ENCODE results near the gene RRM2.

RRM2 gene

DNA sequence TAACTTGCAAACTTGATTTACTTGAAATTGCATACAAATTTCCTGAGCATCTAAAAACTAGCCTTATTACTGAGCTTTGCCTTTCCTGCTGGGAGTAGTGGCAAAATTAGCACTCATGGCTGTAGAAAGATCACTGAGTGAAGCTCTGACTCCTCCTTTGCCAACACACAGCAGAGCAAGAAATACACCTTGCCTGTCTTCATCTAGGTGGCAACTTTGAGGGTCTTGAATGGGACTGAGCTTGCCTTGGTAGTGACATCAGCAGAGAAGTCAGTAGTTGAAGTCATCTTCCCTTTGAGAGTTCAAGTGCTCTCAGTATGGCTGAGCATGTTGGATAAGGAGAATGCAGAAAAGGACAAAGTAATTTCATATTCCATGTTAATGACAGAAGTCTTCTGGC lies 5.9 kb downstream of the RRM2 start:
- Histone ChIP-seq H3K36me3 (ENCODE audit: control insufficient read depth, insufficient read depth, low read length) (no peaks in the 10 kb centered on the region), H3K27ac (ENCODE audit: insufficient read depth, low read length, poor library complexity, severe bottlenecking) (no peak overlapping the region), H3K4me1 (ENCODE audit: control insufficient read depth, insufficient read depth, low read length, poor library complexity, severe bottlenecking) (peaks cover 7% of the 10 kb centered on the region)

DNA sequence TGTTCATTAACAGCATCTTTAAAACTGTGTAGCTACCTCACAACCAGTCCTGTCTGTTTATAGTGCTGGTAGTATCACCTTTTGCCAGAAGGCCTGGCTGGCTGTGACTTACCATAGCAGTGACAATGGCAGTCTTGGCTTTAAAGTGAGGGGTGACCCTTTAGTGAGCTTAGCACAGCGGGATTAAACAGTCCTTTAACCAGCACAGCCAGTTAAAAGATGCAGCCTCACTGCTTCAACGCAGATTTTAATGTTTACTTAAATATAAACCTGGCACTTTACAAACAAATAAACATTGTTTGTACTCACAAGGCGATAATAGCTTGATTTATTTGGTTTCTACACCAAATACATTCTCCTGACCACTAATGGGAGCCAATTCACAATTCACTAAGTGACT lies 7.0 kb downstream of the RRM2 start:
- H3K36me3 ChIP-seq (ENCODE audit: control insufficient read depth, insufficient read depth, low read length): no peaks in the 10 kb centered on the region

More for the DNA sequence above, 5.9 kb downstream of the RRM2 start:
- DNase-seq: no peak
- Histone ChIP-seq H3K4me3 (ENCODE audit: insufficient read depth, low read depth, low read length, poor library complexity, severe bottlenecking) (no peak overlapping the region), H3K9me3 (ENCODE audit: control insufficient read depth, low read length) (no peaks in the 10 kb centered on the region), H3K27me3 (replicated peaks; ENCODE audit: control insufficient read depth, insufficient read depth, low read length, poor library complexity, severe bottlenecking) (peaks cover 5% of the 10 kb centered on the region)

DNA sequence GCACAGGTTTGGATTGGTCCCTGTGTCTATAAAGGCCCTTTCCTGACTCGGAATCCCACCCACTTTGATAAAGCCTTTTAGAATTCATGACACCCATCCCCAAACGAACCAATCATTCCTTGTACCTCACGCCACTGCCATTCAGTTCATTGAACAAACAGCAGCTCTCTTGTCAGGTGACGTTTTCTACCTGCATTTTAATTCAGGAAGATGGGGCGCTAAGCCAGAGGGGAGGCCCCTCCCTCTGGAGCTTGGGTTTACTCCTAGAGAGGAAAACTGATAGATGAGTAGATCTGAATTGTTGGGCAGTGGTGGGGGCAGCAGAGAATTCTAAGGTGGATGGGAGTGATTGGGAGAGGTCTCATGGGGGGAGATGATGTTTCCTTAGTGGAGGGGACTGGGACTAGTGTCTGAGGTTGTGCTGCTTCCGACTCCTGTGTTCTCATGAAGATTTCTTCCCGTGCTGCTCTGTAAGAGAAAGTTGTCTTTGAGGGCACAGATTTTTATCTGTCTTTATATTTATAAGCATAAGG lies 9.6 kb downstream of the RRM2 start:
- Histone ChIP-seq H3K27ac (ENCODE audit: insufficient read depth, low read length, poor library complexity, severe bottlenecking) (no peak overlapping the region), H3K9me3 (ENCODE audit: control insufficient read depth, low read length) (no peaks in the 10 kb centered on the region), H3K4me3 (ENCODE audit: insufficient read depth, low read depth, low read length, poor library complexity, severe bottlenecking) (no peak overlapping the region), H3K36me3 (ENCODE audit: control insufficient read depth, insufficient read depth, low read length) (no peaks in the 10 kb centered on the region), H3K27me3 (replicated peaks; ENCODE audit: control insufficient read depth, insufficient read depth, low read length, poor library complexity, severe bottlenecking) (no peaks in the 10 kb centered on the region), H3K4me1 (ENCODE audit: control insufficient read depth, insufficient read depth, low read length, poor library complexity, severe bottlenecking) (no peaks in the 10 kb centered on the region)
- DNase-seq: no peak

More for the DNA sequence above, 7.0 kb downstream of the RRM2 start:
- Histone ChIP-seq H3K4me1 (ENCODE audit: control insufficient read depth, insufficient read depth, low read length, poor library complexity, severe bottlenecking) (no peaks in the 10 kb centered on the region), H3K27ac (ENCODE audit: insufficient read depth, low read length, poor library complexity, severe bottlenecking) (no peak overlapping the region), H3K9me3 (ENCODE audit: control insufficient read depth, low read length) (no peaks in the 10 kb centered on the region), H3K27me3 (replicated peaks; ENCODE audit: control insufficient read depth, insufficient read depth, low read length, poor library complexity, severe bottlenecking) (no peaks in the 10 kb centered on the region), H3K4me3 (ENCODE audit: insufficient read depth, low read depth, low read length, poor library complexity, severe bottlenecking) (no peak overlapping the region)
- DNase-seq: no peak

DNA sequence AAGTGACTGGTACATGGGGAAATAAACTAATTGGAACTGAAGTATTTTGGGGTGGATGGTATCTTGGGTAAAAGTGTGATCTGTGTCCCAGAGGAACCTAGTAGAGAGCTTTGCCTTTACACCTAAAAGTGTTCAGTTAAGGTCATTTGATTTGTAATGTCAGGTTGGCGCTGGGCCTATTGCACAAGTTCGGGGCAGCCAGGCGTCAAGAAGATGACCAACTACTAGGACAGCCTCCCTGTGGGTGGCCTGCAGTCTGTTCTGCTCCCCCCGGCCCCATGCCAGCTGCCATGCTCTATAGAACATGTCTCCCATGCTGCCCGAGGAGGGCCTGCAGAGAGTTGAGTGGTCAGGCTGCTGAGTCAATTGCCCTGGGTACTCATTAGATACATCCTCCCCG lies 10.1 kb downstream of the RRM2 start:
- DNase-seq: no peak
- Histone ChIP-seq H3K27ac (ENCODE audit: insufficient read depth, low read length, poor library complexity, severe bottlenecking) (no peak overlapping the region), H3K4me1 (ENCODE audit: control insufficient read depth, insufficient read depth, low read length, poor library complexity, severe bottlenecking) (no peaks in the 10 kb centered on the region), H3K9me3 (ENCODE audit: control insufficient read depth, low read length) (no peaks in the 10 kb centered on the region), H3K36me3 (ENCODE audit: control insufficient read depth, insufficient read depth, low read length) (no peaks in the 10 kb centered on the region), H3K27me3 (replicated peaks; ENCODE audit: control insufficient read depth, insufficient read depth, low read length, poor library complexity, severe bottlenecking) (no peaks in the 10 kb centered on the region), H3K4me3 (ENCODE audit: insufficient read depth, low read depth, low read length, poor library complexity, severe bottlenecking) (no peak overlapping the region)

DNA sequence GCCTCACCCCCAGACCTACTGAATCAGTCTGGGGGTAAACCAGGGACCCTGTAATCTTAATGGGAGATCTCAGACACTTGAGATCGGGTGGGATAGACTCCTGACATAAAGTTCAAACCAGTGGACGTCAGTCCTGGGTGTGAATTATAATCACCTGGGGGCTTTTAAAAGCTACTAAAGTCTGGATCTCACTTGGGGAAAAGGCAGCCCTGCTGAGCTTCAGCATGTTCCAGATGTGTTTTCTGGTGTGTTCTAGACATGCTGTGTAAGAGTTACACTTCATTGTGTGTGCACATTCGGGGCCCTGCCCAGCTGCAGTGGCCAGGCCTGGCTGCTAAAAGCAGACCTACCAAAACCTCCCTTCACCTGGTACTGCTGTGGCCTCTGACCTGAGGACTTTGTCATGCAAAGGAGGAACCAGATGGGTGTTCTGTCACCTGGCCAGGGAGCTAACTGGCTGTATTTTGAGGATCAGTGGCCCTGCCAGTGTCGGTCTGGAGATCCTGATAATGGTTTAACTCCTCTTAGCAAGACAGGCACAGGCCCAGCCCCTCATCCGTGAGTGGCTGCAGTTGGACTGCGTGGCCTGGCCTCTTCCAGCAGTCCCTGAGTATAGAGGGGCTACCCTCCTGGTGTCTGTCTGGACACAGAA lies 10.6 kb downstream of the RRM2 start:
- Histone ChIP-seq H3K4me3 (ENCODE audit: insufficient read depth, low read depth, low read length, poor library complexity, severe bottlenecking) (no peak overlapping the region), H3K4me1 (ENCODE audit: control insufficient read depth, insufficient read depth, low read length, poor library complexity, severe bottlenecking) (no peaks in the 10 kb centered on the region), H3K36me3 (ENCODE audit: control insufficient read depth, insufficient read depth, low read length) (no peaks in the 10 kb centered on the region), H3K9me3 (ENCODE audit: control insufficient read depth, low read length) (no peaks in the 10 kb centered on the region), H3K27me3 (replicated peaks; ENCODE audit: control insufficient read depth, insufficient read depth, low read length, poor library complexity, severe bottlenecking) (no peaks in the 10 kb centered on the region), H3K27ac (ENCODE audit: insufficient read depth, low read length, poor library complexity, severe bottlenecking) (no peak overlapping the region)
- no peak for DNase-seq

DNA sequence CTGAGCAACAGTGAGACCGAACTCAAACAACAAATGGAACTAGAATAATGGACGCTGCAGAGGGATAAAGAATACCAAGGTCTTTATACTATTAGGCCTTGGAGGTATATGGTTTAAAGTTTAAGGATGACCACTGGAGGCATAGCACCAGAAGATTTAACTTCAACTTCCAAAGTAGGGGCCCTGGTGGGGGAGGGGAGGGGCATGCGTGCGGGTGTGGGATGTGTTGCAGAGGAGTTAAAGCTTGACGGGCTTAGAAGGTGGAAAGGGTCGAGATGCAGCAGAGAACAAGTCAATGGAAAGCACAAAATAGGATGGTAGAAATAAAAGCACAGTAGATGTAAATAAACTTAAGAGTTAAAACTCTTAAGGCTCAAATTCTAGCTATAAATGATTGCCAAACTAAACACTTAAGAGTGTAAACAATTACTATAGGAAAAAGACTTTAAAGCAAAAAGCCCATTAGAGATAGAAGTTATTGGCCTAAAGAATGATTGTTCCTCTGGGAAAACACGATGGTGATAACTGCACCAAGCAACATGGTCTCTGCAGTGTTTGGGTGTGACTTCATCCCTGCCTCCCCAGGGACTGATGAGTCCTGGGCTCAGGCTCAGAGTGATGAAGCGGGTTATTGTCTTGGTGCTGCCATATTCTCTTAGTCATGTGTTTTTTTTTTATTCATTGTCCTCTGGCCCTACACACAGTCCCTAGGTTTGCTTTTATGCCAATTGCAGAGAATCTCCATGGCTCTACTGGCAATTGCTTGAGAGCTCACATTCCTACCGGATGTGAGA lies 13.0 kb downstream of the RRM2 start:
- Histone ChIP-seq H3K27ac (ENCODE audit: insufficient read depth, low read length, poor library complexity, severe bottlenecking) (no peak overlapping the region), H3K4me3 (ENCODE audit: insufficient read depth, low read depth, low read length, poor library complexity, severe bottlenecking) (no peak overlapping the region), H3K4me1 (ENCODE audit: control insufficient read depth, insufficient read depth, low read length, poor library complexity, severe bottlenecking) (no peaks in the 10 kb centered on the region), H3K36me3 (ENCODE audit: control insufficient read depth, insufficient read depth, low read length) (no peaks in the 10 kb centered on the region), H3K9me3 (ENCODE audit: control insufficient read depth, low read length) (no peaks in the 10 kb centered on the region), H3K27me3 (replicated peaks; ENCODE audit: control insufficient read depth, insufficient read depth, low read length, poor library complexity, severe bottlenecking) (no peaks in the 10 kb centered on the region)
- no peak for DNase-seq

DNA sequence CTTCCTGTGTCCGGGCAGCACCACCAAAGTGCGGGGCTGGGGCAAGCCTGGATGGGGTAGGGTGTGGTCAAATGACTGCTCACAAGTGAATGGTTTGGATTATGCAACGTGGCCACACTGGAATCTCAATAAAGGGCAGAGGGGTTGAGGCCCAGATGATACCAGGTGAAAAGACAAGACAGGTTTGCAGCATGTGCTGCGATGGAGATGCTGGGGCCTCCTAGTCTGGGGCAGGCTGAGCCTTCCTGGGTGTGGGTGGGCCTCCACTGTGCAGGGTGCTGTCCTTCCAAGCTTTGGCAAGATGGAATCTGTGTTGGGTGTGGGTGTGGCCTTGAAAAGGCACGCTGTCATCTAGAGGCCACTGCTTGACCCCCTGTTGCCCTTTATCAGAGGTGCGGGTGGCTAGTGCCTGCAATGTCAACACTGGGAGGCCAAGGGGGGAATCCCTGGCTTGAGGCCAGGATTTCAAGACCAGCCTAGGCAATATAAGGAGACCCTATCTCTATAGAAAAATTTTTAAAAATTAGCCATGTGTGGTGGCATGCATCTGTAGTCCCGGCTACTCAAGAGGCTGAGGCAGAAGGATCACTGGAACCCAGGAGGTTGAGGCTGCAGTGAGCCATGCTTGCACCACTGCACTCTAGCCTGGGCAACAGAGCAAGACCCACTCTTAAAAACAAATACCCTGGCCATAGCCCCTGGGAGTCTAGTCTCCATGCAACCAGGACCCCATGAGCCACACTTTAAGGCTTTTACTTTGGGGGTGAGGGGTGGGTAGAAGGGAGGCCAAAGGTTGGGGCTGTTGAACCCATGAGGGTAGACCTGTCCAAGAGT lies 13.8 kb downstream of the RRM2 start:
- Histone ChIP-seq H3K4me3 (ENCODE audit: insufficient read depth, low read depth, low read length, poor library complexity, severe bottlenecking) (no peak overlapping the region), H3K27ac (ENCODE audit: insufficient read depth, low read length, poor library complexity, severe bottlenecking) (no peak overlapping the region), H3K27me3 (replicated peaks; ENCODE audit: control insufficient read depth, insufficient read depth, low read length, poor library complexity, severe bottlenecking) (no peaks in the 10 kb centered on the region), H3K9me3 (ENCODE audit: control insufficient read depth, low read length) (no peaks in the 10 kb centered on the region), H3K4me1 (ENCODE audit: control insufficient read depth, insufficient read depth, low read length, poor library complexity, severe bottlenecking) (peaks cover 1% of the 10 kb centered on the region), H3K36me3 (ENCODE audit: control insufficient read depth, insufficient read depth, low read length) (no peaks in the 10 kb centered on the region)
- no peak for DNase-seq

DNA sequence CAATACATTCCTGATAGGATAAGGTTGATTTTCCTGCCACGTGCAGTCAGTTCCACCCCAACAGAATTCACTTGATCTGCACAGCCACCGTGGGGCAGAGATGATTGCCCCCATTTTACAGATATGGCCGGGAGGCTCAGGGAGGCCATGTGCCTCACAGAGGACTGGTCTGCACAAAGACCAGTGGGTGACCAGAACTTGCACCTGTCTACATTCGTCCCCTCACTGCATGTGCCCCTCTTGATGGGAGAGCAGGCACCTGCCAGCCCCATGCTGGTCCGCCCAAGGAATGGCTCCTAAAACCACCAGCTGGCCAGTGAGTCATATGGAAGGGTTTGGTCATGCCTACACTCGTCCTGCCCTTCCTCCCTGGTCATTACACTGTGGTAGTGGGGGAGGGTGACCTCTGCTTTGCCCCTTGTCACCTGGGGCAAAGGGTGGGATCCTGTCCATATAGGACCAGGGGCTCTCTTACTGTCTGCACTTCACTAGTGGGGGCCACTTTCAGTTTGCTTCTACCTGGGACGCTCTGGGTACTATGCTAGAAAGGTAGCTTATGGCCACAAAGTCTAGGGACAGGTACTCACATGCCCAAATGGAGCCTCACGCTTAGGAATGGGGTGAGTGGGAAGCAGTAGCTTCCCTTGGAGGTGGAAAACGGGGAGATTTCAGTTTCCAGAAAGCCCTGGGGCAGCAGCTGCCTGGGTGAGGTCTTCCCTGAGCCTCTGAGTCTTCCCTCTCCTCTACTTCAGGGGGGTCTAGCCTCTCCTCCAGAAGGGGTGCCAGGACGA lies 14.7 kb downstream of the RRM2 start:
- DNase-seq: no peak
- Histone ChIP-seq H3K4me3 (ENCODE audit: insufficient read depth, low read depth, low read length, poor library complexity, severe bottlenecking) (no peak overlapping the region), H3K9me3 (ENCODE audit: control insufficient read depth, low read length) (no peaks in the 10 kb centered on the region), H3K4me1 (ENCODE audit: control insufficient read depth, insufficient read depth, low read length, poor library complexity, severe bottlenecking) (peaks cover 10% of the 10 kb centered on the region), H3K27ac (ENCODE audit: insufficient read depth, low read length, poor library complexity, severe bottlenecking) (no peak overlapping the region), H3K36me3 (ENCODE audit: control insufficient read depth, insufficient read depth, low read length) (no peaks in the 10 kb centered on the region), H3K27me3 (replicated peaks; ENCODE audit: control insufficient read depth, insufficient read depth, low read length, poor library complexity, severe bottlenecking) (no peaks in the 10 kb centered on the region)

DNA sequence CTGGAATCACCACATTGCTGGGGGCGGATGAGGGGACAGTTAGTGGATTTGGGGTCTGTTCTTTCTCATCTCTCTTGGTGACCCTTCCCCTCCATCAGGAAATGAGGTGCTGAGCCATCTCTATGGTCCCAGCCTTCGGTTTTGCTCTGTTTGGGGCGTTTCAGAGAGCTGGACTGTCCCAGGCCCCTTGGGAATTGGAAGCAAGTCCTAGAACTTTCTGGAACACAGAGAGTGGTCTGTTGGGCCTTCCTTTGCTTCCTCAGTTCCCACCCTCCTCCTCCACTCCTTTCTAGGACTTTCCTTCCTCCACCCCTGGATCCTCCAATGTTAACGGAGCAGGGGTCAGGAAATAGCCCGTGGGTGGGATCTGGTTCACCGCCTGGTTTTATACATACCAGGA lies 17.0 kb downstream of the RRM2 start:
- H3K27ac ChIP-seq (ENCODE audit: insufficient read depth, low read length, poor library complexity, severe bottlenecking): no peak overlapping the region
- H3K4me1 ChIP-seq (ENCODE audit: control insufficient read depth, insufficient read depth, low read length, poor library complexity, severe bottlenecking): peaks cover 11% of the 10 kb centered on the region

More for the DNA sequence above, 17.0 kb downstream of the RRM2 start:
- H3K36me3 ChIP-seq (ENCODE audit: control insufficient read depth, insufficient read depth, low read length): no peaks in the 10 kb centered on the region
- DNase-seq: no peak
- no peaks in the 10 kb centered on the region for H3K9me3 ChIP-seq (ENCODE audit: control insufficient read depth, low read length)
- no peaks in the 10 kb centered on the region for H3K27me3 ChIP-seq (replicated peaks; ENCODE audit: control insufficient read depth, insufficient read depth, low read length, poor library complexity, severe bottlenecking)
- no peak overlapping the region for H3K4me3 ChIP-seq (ENCODE audit: insufficient read depth, low read depth, low read length, poor library complexity, severe bottlenecking)
